ENCODE results near the gene CACNA1D.

CACNA1D gene

DNA sequence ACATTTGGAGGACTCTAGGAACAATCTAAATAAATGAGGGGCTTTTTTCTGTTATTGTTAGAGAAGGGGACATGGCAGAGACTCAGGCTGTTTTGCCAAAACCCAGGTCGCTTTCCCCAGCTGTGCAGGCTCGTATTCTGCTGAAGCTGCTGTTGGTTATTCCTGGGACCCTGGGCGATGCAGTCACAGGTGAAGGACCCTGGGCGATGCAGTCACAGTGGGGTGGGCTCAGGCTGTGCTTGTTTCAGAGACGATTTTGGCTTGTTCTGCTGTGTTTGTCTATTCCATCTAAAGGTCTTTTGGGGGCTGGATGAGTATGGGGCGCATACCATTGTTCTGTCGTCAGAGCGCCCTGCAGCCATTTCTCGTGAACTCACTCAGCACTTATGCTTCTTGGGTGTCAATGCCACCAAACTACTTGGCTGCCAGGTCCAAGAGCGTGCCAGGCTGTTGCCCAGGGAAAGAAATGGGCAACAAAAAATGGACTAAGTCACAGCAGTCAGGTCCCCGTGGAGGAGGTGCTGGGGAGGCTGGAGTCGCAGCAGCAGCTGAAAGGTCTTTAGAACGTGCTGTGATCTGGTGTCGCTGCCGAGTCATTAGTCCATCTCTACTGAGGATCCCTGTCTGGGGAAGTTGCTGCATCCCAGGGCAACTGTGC lies 200.4 kb downstream of the CACNA1D start:
- DNase-seq: no peak

DNA sequence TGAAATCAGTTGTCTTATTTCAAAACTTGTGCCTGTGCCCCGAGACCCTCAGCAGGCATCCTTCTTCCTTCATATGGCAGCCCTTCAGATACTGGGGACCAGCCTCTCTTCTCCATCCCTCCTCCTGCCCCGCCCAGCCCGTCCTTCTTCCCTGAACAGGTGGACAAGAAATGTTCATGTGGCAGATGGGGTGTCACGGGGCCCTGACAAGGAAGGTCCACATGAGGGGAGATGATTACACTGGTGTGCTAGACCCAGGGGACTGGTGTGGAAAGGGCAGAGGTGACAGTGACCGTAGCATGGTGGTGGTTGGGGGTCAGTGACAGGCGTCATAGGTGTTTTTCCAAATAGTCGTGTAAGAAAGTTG lies 200.9 kb downstream of the CACNA1D start:
- no peak for DNase-seq

DNA sequence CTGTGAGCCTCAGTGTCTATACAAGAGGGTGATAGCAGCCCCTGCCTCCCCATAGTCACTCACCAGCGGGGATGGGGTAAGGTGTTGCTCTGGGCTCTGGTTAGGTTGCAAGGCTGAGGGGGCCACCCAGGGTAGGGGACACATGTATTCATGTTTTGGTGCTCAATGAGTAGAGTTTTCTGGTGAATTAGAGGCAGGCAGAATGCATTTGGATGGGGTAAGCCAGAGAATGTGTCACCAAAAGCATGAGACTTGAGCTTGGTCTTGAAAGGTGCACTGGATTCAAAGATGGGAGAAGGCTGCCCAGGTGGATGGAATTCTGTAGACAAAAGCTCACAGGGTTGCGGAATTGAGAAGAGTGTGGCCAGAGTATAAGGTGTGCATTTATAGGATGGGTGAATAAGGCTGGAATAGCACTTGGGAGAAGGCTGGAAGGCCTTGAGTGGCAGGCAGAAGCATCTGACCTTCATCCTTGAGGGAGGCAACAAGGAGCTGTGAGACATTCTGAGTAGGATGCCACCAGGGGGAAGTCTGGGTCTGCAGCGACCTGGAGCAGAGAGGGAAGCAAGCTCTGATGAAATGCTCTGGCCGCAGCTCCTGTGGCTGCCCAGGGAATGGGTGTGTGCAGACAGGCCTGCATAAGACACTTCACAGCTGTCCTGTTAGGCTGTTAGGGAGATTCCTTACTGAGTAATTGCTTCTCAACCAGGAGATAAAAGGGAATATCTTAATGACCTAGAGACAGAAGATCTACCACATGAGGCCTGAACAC lies 202.2 kb downstream of the CACNA1D start:
- DNase-seq: no peak

DNA sequence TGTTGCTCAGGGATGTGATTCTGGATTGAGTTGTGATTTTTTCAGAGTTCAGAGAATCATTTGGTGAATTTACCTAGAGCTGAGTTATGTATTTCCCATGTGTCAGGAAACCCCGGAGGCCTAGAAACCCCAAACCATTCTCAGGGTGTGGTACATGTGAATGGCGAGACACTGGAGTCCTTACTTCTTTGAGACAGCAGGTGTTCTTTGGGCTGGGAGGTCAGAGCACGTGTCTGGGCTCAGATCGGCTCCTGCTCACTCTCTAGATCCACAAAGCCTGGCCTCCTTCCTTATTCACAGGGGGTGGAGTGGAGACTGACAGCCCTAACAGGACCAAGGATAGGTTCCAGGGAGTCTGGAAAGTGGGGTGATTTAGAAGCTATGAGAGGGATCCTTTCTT lies 206.0 kb downstream of the CACNA1D start:
- DNase-seq: no peak

DNA sequence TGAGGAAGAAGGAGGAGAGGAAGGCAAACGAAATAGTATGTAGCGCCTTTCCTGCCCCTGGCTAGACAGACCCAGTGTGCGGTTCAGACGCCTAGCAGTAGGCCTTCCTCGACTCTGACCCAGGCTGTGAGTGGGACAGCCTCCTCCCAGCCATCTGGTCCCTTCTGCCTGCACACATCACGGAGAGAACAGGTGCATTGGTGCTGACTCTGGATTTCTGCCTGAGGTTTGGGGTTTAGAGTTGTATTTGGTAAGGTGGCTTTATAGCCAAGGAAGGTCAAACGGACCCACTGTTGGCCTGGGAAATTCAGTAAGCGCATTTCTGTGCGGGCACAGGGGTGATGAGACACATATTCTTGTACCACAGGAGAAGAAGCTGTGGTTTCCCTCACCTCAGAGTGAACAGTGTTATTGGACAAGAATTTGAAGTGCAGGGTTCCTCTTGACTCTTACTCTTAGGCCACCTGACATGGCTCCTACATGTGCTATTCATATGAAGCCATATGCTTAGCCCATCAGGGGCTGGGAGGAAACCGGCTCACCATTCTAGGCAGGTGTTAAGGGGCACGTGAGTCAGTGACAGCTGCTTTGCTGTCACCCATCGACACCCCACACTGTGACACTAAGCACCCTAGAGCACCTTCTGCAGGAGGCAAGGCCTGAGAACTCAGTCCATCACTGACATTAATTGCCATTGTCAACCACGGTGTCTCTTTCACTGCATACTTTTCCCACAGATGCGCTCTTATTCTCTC lies 208.5 kb downstream of the CACNA1D start:
- no peak for DNase-seq

DNA sequence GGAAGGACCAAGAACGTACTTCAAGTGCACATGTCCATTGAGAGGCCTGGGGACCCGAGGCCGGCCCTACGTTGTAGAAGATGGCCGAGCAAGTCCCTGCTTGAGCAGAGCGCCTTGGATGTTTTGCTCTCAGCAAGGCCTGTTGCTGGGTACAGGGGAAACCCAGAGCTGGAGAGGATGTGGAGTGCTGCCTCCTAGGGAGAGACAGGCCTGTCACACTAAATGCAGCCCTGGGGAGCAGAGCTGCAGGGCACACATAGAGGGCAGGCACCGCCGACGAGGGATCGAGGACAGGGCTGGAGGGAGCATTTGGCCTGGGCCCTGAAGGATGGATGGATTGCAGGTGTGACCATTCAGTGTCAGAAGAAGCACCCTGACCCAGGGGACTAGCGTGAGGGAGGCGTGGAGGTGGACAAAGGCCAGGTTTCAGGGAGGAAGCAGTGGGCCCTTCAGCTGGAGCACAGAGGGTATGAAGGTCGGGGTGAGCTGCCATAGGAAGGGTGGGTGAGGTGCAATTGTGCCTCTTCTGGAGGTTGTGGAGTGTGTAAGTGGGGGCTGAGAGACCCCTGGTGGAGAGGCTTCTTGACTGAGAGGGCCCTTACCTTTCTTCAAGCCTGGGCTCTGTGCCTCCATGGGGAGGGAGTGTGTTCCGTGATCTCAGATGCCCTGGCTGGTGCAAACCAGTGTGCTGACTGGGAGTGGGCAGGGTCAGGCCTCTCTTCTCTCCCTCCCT lies 209.4 kb downstream of the CACNA1D start:
- DNase-seq: no peak

DNA sequence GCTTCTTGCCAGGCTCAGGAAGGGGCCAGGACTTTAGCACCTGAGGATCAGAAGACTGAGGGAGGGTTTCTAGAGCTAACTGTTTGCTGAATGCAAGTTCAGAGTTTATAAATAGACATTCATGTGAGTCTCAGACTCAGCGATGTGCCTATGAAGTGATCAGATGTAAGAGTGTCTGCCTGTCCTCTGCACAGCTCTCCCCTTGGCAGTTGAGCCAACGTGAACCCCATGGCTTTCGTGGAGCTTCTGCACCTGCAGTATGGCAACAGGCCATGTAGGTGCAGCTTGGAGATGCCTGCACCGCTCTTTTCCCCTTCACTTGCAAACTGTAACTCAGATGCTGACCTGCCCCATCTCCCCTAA lies 209.9 kb downstream of the CACNA1D start:
- no peak for DNase-seq

DNA sequence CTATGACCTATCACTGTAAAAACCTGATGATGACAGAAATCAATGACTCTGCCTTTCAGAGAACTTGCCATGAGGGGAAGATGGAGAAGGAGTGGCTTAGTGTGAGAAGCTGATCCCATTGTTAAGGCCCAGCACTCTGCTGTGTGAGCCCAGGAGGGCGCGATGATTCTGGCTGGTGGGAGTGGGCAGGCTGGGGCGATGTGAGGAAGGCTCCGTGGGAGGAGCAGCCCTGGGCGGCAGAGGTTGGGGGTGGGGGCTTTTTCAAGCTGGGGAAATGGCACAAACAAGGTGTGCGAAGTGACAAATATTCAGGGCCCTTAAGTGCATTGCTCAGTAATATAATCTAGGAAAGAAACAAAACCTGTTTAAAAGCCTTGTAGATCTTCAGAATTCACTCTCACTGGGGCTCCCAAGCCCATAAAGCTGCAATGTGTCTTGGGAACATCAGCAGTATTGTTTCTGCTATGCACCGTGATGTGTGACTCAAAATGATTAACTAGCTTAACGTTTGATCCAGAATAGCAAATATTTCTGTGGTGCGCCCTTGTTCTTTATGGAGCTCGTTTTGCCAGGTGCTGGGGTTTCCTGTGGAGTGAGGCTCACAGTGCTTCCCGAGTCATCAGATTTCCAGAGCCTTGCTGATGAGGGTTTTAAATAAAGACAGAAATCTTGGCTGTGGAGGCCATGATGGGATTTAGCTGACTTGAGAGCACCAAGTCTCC lies 210.8 kb downstream of the CACNA1D start:
- peak; percentile 25 for DNase-seq

DNA sequence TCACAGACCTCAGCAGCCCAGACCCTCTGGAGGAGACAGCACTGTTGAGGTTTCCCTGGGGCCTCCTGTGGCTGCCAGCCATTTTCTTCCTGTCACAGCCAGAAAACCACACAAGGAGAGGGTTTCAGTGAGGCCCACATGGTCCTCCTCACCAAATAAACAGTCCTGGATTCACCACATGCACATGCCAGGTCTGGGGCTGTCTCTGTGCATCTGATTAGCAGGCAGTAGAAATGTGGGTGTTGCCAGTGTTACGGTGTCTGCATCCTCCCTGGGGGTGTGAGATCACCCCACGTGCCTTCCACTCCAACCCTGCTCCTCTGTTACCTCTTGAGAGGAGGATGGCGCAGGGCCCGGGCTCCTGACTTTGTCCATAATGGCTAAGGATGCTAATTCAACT lies 211.4 kb downstream of the CACNA1D start:
- peak; percentile 13 for DNase-seq

DNA sequence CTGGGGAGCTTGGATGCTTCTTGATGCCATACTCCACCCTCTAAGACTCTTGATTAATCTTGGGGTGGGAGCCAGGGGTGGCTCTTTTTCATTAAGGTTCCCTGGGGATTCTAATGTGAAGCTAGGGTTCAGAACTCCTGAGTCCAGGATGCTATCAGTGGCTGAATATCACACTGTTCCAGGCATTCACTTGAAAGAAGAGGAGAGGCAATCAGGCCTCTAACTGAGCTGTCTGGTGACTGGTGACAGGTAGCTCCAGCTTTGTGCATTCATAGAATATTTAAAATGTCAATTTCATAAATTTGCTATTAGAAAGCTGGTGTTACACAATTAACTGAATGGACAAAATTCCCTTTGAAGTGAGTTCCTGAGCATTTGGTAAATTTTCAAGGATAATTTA lies 212.8 kb downstream of the CACNA1D start:
- DNase-seq: peak; percentile 26

DNA sequence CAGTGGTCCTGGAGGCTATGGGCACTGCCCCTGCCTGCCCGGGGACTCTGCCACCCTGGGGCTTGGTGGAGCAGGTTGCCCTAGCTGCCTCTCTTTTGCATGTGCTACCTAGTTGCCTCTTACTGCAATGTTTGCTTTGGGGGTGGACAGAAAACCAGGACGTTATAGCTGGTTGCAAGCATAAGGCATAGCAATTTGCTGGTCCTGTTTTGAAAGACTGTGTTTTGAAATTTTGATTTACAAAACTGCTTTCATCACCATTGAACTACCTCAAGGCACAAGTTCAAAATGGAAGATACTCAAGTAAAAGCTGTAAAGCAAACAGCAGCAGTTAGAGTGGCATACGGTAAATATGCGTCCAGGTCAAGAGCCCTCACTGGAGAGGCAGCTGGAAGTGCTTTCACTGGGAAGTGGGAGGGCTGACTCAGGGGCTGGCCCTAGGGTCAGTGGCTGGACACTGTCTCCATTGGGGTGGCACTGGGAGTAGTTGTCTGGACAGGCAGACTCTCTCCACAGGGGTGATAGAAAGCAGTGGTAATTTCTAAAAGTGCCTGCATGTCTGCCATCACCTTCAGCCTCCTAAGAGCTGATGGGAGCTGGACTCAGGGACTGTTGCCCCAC lies 213.7 kb downstream of the CACNA1D start:
- peak; percentile 85 for DNase-seq

DNA sequence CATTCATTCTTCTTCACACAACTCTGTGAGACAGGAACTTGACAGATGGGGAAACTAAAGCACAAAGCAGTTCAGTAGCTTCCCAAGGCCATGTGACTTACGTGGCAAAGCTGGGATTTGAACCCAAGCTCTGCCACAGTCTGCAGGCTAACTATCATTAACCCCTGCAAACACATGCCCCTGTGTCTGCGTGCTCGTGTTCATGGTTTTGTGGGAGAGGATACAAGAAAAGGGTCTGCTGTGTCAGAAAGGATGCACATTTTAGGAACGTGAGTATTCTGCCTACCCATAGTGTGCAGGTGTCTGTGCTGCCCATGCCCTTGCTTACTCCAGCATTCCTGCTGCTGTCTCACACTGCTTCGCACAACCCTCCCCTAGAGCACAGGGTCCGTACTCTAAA lies 214.8 kb downstream of the CACNA1D start:
- no peak for DNase-seq

DNA sequence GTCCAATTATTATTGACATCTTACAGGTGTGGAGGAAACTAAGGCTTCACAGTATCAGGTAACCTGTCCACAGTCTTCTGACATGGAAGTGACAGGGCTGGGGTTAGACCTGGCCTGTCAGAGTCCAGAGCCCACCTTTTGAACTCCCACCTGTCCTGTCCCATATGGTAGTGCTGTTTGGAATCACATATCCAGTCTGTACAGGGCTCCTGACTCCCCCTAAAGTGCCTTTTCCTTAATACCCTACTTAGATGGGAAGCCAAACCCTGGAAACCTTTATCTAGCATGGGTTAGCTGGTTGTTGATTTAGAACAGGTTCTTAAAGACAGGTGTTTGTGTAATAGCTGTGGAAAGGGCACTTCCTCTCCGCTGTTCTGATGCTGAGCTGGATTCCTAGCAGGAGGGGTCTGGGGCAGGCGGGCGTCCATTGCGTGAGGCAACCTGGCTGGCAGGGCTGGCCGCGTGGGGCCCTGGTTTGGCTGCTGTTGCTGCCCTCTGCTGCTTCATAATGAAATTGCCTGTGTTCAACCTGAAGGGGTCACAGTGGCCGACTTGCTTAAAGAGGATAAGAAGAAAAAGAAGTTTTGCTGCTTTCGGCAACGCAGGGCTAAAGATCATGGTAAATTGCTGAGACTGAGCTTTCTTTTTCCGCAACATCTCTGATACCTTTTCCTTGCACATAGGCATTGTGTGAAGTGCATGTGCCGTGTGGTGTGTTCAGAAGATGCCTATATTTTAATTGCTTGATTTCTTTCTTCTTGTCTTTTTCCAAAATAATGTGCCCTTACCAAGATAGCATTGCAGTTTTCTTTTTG lies 215.7 kb downstream of the CACNA1D start:
- DNase-seq: peak; percentile 80

DNA sequence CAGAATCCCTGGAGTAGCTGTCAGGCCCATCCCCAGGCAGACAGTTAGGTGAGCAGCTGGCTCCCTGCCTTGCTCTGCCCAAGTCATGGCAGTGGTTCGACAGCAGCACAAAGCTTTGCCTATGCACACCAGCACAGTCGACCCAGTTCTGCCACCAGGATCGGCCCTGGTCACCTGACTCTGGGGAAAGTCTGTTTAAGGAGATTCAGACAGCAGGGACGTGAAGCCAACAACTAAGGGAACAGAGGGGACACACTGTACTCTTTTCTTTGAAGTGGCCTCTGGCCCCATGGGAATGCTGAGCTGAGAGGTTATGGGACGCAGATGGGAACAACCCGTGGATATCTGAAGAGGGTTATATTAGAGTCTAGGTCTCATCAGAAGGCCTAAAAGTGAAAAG lies 217.0 kb downstream of the CACNA1D start:
- no peak for DNase-seq

DNA sequence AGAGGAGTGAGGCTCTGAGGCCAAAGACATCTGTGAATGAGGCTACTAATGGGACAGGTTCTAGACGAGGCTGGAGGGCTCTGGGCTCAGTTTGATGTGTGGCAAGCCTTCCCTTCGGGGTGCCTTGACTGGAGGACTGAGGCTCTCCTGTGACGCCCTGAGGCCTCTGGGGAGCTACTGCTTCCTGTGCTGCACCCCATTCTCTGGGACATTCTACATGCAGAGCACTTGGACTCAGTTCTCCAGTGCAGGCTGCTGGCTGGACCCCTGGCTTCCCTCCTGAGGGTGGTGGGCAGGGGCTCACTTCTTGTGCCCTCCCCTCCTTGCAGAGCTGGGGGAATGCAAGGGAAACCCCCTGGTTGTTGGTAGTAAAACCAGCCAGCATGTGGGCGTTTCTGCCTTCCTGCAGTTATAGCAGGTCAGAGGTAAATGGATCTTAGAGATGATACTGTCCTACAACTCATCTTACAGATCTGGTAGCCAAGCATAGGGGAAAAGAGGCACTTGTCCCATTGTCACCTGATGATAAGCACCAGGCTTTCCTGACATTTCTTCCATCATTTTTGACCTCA lies 218.5 kb downstream of the CACNA1D start:
- no peak for DNase-seq

DNA sequence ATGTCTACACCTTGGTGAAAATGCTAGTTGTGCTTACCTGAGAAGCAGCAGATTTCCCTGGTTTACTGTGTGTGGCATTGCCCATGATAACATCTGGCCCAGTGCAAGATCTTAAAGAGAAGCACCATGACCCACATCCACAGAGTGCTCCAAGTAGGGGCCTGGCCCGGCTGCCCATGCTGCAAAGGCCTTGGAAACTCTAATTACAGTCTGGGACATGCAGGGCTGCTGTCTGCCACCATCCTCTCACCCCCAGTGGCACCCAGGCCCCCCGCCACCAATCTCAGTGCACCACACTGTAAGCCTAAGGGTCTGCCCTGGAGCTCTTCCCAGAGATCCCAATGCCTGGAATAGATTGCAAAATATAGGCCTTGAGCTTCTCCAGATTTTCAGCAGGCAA lies 219.2 kb downstream of the CACNA1D start:
- no peak for DNase-seq

DNA sequence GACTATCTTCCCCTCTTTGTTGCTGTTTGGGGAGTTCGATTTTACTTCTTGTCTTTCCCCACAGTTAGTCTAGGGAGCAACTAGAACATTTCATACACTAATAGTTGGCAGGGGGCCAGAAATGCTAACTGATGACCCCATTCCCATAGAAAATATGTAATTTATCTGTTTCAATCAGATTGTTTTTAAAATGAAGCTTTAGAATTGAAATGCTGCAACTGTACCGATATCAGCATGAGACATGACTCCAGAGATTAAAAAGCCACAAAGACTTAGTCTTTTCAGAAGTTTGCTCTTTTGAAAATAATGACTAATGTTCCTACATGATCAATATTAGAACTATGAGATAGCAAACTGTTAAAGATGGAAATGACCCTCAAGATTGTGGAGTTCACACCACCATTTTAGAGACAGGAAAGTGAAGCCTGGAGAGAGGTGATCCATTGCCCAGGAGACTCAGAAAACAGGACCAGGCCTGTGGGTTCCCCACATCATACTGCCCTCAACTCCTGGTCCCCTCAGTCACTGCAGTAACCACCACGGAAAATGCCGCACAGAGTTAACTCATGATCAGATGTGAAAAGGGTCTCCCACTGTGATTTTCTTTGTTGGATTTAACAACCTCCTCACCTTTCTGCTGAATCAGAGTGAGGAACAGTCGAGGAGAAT lies 221.5 kb downstream of the CACNA1D start:
- DNase-seq: peak; percentile 31

DNA sequence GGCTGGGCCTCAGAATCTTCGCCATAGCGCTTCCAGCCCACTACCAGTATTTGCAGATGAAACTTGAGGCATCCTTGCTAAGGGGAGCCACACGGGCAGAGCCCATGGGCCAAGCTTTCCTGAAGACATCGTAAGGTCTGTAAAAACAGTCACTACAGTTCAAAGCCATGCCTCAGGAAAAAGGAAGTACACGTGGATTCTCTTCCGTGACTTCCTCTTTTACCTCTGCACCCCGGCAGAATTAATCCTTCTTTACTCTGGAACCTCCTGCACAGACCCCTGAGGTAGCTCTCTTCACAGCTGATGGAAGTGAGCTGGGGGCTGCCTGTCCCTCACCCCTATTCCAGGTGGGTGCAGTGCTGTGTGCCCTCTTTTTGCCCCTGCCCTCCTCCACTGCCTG lies 222.6 kb downstream of the CACNA1D start:
- DNase-seq: no peak

DNA sequence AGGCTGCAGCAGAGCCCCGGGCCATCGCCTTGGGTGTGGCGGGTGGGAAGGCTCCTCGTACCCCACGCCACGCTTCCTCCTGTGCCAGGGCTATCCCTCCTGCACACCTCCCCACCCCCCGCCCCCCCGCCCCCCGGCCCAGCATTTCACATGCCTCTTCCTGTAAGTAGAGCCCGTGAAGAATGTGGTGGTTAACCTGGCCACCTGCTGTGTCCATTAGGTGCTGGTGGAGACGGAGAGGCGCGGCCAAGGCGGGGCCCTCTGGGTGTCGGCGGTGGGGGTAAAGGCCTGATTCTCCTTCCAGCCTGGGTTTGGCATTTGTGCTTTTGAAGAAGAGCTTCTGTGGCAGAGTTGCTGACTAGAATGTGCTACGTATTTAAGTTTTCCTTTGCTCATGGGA lies 224.1 kb downstream of the CACNA1D start:
- peak; percentile 18 for DNase-seq

DNA sequence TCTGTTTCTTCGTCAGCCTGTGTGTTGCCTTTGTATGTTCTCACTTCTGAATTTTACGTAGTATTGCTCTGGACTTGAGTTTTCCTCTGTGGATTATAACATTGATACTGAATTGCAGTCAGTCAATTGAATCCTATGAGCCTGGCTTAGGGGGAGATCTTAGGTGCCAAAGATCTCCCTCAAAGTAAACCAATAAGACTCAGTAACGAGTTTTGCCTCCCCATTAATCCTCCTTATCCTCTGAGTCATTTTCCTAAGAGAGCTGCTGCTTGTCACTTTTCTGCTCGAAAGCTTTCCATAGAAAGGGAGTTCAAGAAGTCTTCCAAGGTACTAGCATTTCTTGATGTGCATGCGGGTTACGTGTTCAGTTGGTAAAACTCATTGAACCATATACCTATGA lies 225.4 kb downstream of the CACNA1D start:
- no peak for DNase-seq

All from NCI-H69 (cell line).